HepG2 (cell line): ENCODE measurements around the gene RGS14. TPM values are rescaled to one million over a fixed set of nuclear protein-coding genes. Genes with fewer than 3 reads are reported as not detected.

ENCODE experiments used
- ATAC-seq: fragments of 200-7000 bp; cut with Tn5 transposase; 3 replicates; pipeline ENCODE4 v1.9.1; 2020; ENCODE audit warnings: mild to moderate bottlenecking, moderate library complexity
- BruUV-seq: library from RNA; stranded (reverse); fragments of 400-500 nt; replicated peaks from 2 replicates; lab custom pipeline; 2021; lab: Mats Ljungman, UMichigan
- CTCF ChIA-PET: fragments of 300-600 bp; formaldehyde crosslinking; extraction: SDS; loops from one replicate; lab custom pipeline; 2021; ENCODE audit warnings: low total read pairs, inconsistent platforms, low intra/inter-chr PET ratio; lab: Yijun Ruan, JAX
- POLR2A ChIA-PET: fragments of 350-600 bp; sonication (Branson Sonifier 250); formaldehyde crosslinking; loops from one replicate; lab custom pipeline; 2020; ENCODE audit warnings: antibody characterized with exemption, inconsistent platforms; lab: Yijun Ruan, JAX
- DNase-seq: peaks from one replicate; pipeline ENCODE4 v3.0.0-alpha.2; 2015; ENCODE audit warnings: low spot score
- FAIRE-seq: peaks from 3 replicates; lab custom pipeline; 2011; peaks lifted over from hg19 to GRCh38; lab: Jason Lieb, UNC
- H2AFZ ChIP-seq: one replicate; pipeline ENCODE4 v1.6.1; 2011; ENCODE audit warnings: low read length, inconsistent platforms
- H3K27ac ChIP-seq: fragments of 300-600 bp; 3 replicates; pipeline ENCODE4 v1.8.0; 2011; ENCODE audit warnings: mixed run types, mild to moderate bottlenecking, mixed read lengths, low read length, inconsistent platforms; ENCODE audit not compliant: insufficient read depth; ENCODE audit errors: extremely low read length
- H3K27me3 ChIP-seq, 2 experiments: fragments of 200-600 bp in 1 of 2; 2 replicates in 1 of 2; 3 replicates in 1 of 2; pipeline versions ENCODE4 v1.6.0 to v1.8.0; 2011; ENCODE audit warnings: low read length in 2 of 2, mild to moderate bottlenecking in 2 of 2, moderate library complexity in 2 of 2, inconsistent platforms in 1 of 2; ENCODE audit not compliant: insufficient read depth in 2 of 2, control insufficient read depth in 1 of 2
- H3K36me3 ChIP-seq, 2 experiments: fragments of 200-600 bp in 1 of 2; replicated peaks in 1 of 2; 2 replicates in 1 of 2; 3 replicates in 1 of 2; pipeline versions ENCODE4 v1.5.1 to v1.8.0; 2011; ENCODE audit warnings: low read length in 2 of 2, inconsistent platforms in 1 of 2; ENCODE audit not compliant: insufficient read depth in 2 of 2, control insufficient read depth in 1 of 2
- H3K4me1 ChIP-seq: 2 replicates; pipeline ENCODE4 v1.5.1; 2012; ENCODE audit warnings: low read length, inconsistent platforms; ENCODE audit not compliant: insufficient read depth
- H3K4me2 ChIP-seq: 2 replicates; pipeline ENCODE4 v1.6.0; 2011; ENCODE audit warnings: low read depth, low read length, inconsistent platforms
- H3K4me3 ChIP-seq, 3 experiments: fragments of 200-600 bp in 1 of 3; sonication (generic), shearing (Covaris generic) in 1 of 3; replicated peaks in 1 of 3; 2 replicates each; pipeline ENCODE4 v1.5.1; 2011 to 2016; ENCODE audit warnings: low read length in 3 of 3, inconsistent platforms in 2 of 3, low read depth in 2 of 3, mild to moderate bottlenecking in 2 of 3, control low read depth in 1 of 3, mixed read lengths in 1 of 3; ENCODE audit not compliant: insufficient read depth in 1 of 3
- H3K79me2 ChIP-seq: one replicate; pipeline ENCODE4 v1.6.1; 2011; ENCODE audit warnings: low read length, inconsistent platforms; ENCODE audit not compliant: insufficient read depth
- H3K9ac ChIP-seq: 2 replicates; pipeline ENCODE4 v1.6.0; 2011; ENCODE audit warnings: mild to moderate bottlenecking, low read depth, low read length, inconsistent platforms; ENCODE audit not compliant: insufficient read depth
- H3K9me3 ChIP-seq: 2 replicates; pipeline ENCODE4 v1.5.1; 2012; ENCODE audit warnings: mild to moderate bottlenecking, low read length
- H4K20me1 ChIP-seq: 2 replicates; pipeline ENCODE4 v1.6.0; 2011; ENCODE audit warnings: inconsistent platforms, mild to moderate bottlenecking, low read length, moderate library complexity; ENCODE audit not compliant: insufficient read depth
- GFI1 ChIP-seq: sonication (generic); formaldehyde crosslinking; IDR thresholded peaks from 2 replicates; pipeline ENCODE4 v1.5.0; 2020; ENCODE audit warnings: missing genetic modification reagents, mild to moderate bottlenecking, borderline replicate concordance
- GTF2F1 ChIP-seq: fragments of 150-350 bp; IDR thresholded peaks from 2 replicates; pipeline ENCODE4 v1.6.1; 2014; ENCODE audit warnings: low read length
- JDP2 ChIP-seq: sonication (generic); formaldehyde crosslinking; IDR thresholded peaks from 2 replicates; pipeline ENCODE4 v1.8.1; 2022; ENCODE audit warnings: missing genetic modification reagents, borderline replicate concordance
- MED8 ChIP-seq: sonication (generic); formaldehyde crosslinking; IDR thresholded peaks from 2 replicates; pipeline ENCODE4 v1.8.1; 2023; ENCODE audit warnings: mild to moderate bottlenecking, missing genetic modification reagents; ENCODE audit not compliant: insufficient replicate concordance
- MTA3 ChIP-seq: sonication (generic); formaldehyde crosslinking; IDR thresholded peaks from 2 replicates; pipeline ENCODE4 v1.4.0; 2020; ENCODE audit warnings: missing genetic modification reagents
- NCOA1 ChIP-seq: sonication (generic); formaldehyde crosslinking; IDR thresholded peaks from 2 replicates; pipeline ENCODE4 v1.9.0; 2021; ENCODE audit warnings: missing genetic modification reagents
- NFIB ChIP-seq: sonication (generic); formaldehyde crosslinking; IDR thresholded peaks from 2 replicates; pipeline ENCODE4 v1.9.0; 2021; ENCODE audit warnings: missing genetic modification reagents, mild to moderate bottlenecking, borderline replicate concordance
- RBAK ChIP-seq: sonication (generic); formaldehyde crosslinking; IDR thresholded peaks from 2 replicates; pipeline ENCODE4 v1.5.1; 2020; ENCODE audit warnings: mild to moderate bottlenecking, missing genetic modification reagents
- RXRB ChIP-seq: IDR thresholded peaks from 2 replicates; pipeline ENCODE4 v1.6.1; 2016; ENCODE audit warnings: borderline replicate concordance, missing genetic modification reagents, missing compliant biosample characterization
- SP4 ChIP-seq: sonication (generic); formaldehyde crosslinking; IDR thresholded peaks from 2 replicates; pipeline ENCODE4 v1.8.1; 2023; ENCODE audit warnings: mild to moderate bottlenecking, missing genetic modification reagents
- ZMYM2 ChIP-seq: sonication (generic); formaldehyde crosslinking; IDR thresholded peaks from 2 replicates; pipeline ENCODE4 v1.8.0; 2022; ENCODE audit warnings: mild to moderate bottlenecking, missing genetic modification reagents
- ZNF605 ChIP-seq: sonication (generic); formaldehyde crosslinking; IDR thresholded peaks from 2 replicates; pipeline ENCODE4 v1.8.0; 2022; ENCODE audit warnings: mild to moderate bottlenecking, missing genetic modification reagents
- ZNF644 ChIP-seq: IDR thresholded peaks from 2 replicates; pipeline ENCODE4 v1.6.1; 2016; ENCODE audit warnings: low read depth
- WGBS: methylation state at CpG from one replicate; pipeline ENCODE4 v1.1.6; 2017; ENCODE audit warnings: low lambda C conversion rate; 5-methylcytosine and 5-hydroxymethylcytosine counted together
- in situ Hi-C: cut with HindIII; loops from 2 replicates; pipeline ENCODE4 v1.10.0; 2017; ENCODE audit warnings: low pct_unique_long_range_greater_than_20kb; ENCODE audit not compliant: extremely low pct_ligation_motif_present
- intact Hi-C: fragments of 100-400 bp; cut with micrococcal nuclease; formaldehyde crosslinking; loops from one replicate; pipeline ENCODE4 v1.10.0; 2022; ENCODE audit not compliant: unreplicated experiment
- polyA plus RNA-seq, 8 experiments: library from polyadenylated mRNA; depleted of rRNA in 3 of 8; stranded (reverse) in 7 of 8; unstranded in 1 of 8; fragments of >200 nt; fragmentation: Illumina TruSeq in 4 of 8; extraction: Trizol in 4 of 8; gene quantifications; 2 replicates each; pipeline versions ENCODE4 v1.2.1 to v1.2.3, GENCODE V29; 2011 to 2016; ENCODE audit warnings: low read depth in 4 of 8, missing spikeins in 1 of 8, mixed read lengths in 1 of 8; ENCODE audit not compliant: insufficient read depth in 1 of 8
- total RNA-seq, 5 experiments: library from RNA; depleted of rRNA; stranded (reverse); fragments of >200 nt; fragmentation: Illumina TruSeq; extraction: Trizol; gene quantifications; 2 replicates each; pipeline ENCODE4 v1.2.3, GENCODE V29; 2016; ENCODE audit warnings: low read depth in 1 of 5
- TF ChIP-seq, protein P1 (sequence below): sonication (generic); formaldehyde crosslinking; IDR thresholded peaks from 2 replicates; pipeline ENCODE4 v1.4.0; 2020; ENCODE audit warnings: missing genetic modification reagents, borderline replicate concordance
- TF ChIP-seq, protein P2 (sequence below): IDR thresholded peaks from 2 replicates; pipeline ENCODE4 v1.6.1; 2016
- TF ChIP-seq, protein P3 (sequence below): sonication (generic); formaldehyde crosslinking; IDR thresholded peaks from 2 replicates; pipeline ENCODE4 v1.9.0; 2022; ENCODE audit warnings: missing genetic modification reagents, mild to moderate bottlenecking, borderline replicate concordance
- TF ChIP-seq, protein P4 (sequence below): sonication (generic); formaldehyde crosslinking; IDR thresholded peaks from 2 replicates; pipeline ENCODE4 v1.4.0; 2020; ENCODE audit warnings: mild to moderate bottlenecking, missing genetic modification reagents

RGS14 gene
- total and polyA plus RNA-seq, 2 of the 13 experiments (the other 11 are each of a cell fraction or from before 2014, with no cell fraction given): 11.1 to 17.2 TPM

DNA sequence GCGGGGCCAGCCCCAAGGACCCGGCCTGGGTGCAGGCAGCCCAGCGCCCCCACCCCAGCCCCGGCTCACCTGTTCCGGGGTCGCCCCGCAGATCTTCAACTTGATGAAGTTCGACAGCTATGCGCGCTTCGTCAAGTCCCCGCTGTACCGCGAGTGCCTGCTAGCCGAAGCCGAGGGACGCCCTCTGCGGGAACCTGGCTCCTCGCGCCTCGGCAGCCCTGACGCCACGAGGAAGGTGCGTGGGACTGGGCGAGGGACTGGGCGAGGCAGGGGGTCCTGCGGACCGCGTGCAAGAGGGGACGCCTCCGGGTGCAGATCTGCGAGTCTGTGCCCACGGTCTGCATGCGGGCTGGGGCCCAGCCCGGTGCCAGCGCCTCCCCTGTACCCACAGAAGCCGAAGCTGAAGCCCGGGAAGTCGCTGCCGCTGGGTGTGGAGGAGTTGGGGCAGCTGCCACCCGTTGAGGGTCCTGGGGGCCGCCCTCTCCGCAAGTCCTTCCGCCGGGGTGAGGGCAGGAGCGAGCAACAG lies 9.7 kb downstream of the RGS14 start:
- intact Hi-C loops (loop anchor here (5.0 kb wide), 1 partner anchor 50 kb away; no protein-coding TSS in a partner anchor), in situ Hi-C loops (loop anchor here (25.0 kb wide), 1 partner anchor 830 kb away; the partner anchor contains the start of genes CDHR2 and RNF44)
- ChIA-PET CTCF (no interaction called here), POLR2A (interaction anchor here (0.7 to 7.9 kb wide), 16 partner anchors 8 to 280 kb away, joined by 3 to 239 read pairs (median 6); partner anchors contain the start of genes FGFR4, GRK6, LMAN2 and RGS14)
- 96% methylated on average over 31 of the region's 46 CpGs for WGBS
- Histone ChIP-seq H3K9me3 (no peaks in the 10 kb centered on the region), H3K4me1 (peaks cover 85% of the 10 kb centered on the region), H3K9ac (no peak overlapping the region), H3K27me3 (peaks cover 0 to 2% of the 10 kb centered on the region in 2 experiments; a peak in 1 of 5 replicates), H3K27ac (no peak overlapping the region), H2AFZ (no peak overlapping the region), H3K79me2 (peaks cover 8% of the 10 kb centered on the region), H3K4me2 (no peak overlapping the region), H3K4me3 (peak overlapping the region in 1 of 3 experiments; percentile 75; a peak in 1 of 6 replicates), H4K20me1 (no peaks in the 10 kb centered on the region), H3K36me3 (0 out of 5 replicates have a peak, but pooled peaks cover 0 to 4% of the 10 kb centered on the region in 2 experiments)
- ATAC-seq (no peak), FAIRE-seq (no peak), DNase-seq (no peak)
- no TSS peak for BruUV-seq
- TF ChIP-seq RXRB (CRISPR knock-in tag): no peak
- TF ChIP-seq, protein P1, sequence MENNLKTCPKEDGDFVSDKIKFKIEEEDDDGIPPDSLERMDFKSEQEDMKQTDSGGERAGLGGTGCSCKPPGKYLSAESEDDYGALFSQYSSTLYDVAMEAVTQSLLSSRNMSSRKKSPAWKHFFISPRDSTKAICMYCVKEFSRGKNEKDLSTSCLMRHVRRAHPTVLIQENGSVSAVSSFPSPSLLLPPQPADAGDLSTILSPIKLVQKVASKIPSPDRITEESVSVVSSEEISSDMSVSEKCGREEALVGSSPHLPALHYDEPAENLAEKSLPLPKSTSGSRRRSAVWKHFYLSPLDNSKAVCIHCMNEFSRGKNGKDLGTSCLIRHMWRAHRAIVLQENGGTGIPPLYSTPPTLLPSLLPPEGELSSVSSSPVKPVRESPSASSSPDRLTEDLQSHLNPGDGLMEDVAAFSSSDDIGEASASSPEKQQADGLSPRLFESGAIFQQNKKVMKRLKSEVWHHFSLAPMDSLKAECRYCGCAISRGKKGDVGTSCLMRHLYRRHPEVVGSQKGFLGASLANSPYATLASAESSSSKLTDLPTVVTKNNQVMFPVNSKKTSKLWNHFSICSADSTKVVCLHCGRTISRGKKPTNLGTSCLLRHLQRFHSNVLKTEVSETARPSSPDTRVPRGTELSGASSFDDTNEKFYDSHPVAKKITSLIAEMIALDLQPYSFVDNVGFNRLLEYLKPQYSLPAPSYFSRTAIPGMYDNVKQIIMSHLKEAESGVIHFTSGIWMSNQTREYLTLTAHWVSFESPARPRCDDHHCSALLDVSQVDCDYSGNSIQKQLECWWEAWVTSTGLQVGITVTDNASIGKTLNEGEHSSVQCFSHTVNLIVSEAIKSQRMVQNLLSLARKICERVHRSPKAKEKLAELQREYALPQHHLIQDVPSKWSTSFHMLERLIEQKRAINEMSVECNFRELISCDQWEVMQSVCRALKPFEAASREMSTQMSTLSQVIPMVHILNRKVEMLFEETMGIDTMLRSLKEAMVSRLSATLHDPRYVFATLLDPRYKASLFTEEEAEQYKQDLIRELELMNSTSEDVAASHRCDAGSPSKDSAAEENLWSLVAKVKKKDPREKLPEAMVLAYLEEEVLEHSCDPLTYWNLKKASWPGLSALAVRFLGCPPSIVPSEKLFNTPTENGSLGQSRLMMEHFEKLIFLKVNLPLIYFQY (CRISPR knock-in tag): no peak
- no peak for TF ChIP-seq GTF2F1
- TF ChIP-seq, protein P2, sequence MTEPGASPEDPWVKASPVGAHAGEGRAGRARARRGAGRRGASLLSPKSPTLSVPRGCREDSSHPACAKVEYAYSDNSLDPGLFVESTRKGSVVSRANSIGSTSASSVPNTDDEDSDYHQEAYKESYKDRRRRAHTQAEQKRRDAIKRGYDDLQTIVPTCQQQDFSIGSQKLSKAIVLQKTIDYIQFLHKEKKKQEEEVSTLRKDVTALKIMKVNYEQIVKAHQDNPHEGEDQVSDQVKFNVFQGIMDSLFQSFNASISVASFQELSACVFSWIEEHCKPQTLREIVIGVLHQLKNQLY (CRISPR knock-in tag): no peak
- no peak for TF ChIP-seq JDP2 (CRISPR knock-in tag)
- no peak for TF ChIP-seq ZNF644 (CRISPR knock-in tag)
- peak; percentile 10; the same call in 1 of the 2 replicates for TF ChIP-seq ZNF605
- peak; percentile 29; the same call in 1 of the 2 replicates for TF ChIP-seq GFI1
- TF ChIP-seq MTA3: no peak
- TF ChIP-seq NCOA1: 0 out of 2 replicates have a peak, but pooled peaks have one; percentile 32
- TF ChIP-seq ZMYM2 (CRISPR knock-in tag): 0 out of 2 replicates have a peak, but pooled peaks have one; percentile 10
- peak; percentile 57; the same call in 1 of the 2 replicates for TF ChIP-seq SP4 (CRISPR knock-in tag)
- TF ChIP-seq MED8 (CRISPR knock-in tag): peak; percentile 45
- TF ChIP-seq, protein P3, sequence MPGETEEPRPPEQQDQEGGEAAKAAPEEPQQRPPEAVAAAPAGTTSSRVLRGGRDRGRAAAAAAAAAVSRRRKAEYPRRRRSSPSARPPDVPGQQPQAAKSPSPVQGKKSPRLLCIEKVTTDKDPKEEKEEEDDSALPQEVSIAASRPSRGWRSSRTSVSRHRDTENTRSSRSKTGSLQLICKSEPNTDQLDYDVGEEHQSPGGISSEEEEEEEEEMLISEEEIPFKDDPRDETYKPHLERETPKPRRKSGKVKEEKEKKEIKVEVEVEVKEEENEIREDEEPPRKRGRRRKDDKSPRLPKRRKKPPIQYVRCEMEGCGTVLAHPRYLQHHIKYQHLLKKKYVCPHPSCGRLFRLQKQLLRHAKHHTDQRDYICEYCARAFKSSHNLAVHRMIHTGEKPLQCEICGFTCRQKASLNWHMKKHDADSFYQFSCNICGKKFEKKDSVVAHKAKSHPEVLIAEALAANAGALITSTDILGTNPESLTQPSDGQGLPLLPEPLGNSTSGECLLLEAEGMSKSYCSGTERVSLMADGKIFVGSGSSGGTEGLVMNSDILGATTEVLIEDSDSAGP (CRISPR knock-in tag): 0 out of 2 replicates have a peak, but pooled peaks have one; percentile 30
- no peak for TF ChIP-seq NFIB
- TF ChIP-seq, protein P4, sequence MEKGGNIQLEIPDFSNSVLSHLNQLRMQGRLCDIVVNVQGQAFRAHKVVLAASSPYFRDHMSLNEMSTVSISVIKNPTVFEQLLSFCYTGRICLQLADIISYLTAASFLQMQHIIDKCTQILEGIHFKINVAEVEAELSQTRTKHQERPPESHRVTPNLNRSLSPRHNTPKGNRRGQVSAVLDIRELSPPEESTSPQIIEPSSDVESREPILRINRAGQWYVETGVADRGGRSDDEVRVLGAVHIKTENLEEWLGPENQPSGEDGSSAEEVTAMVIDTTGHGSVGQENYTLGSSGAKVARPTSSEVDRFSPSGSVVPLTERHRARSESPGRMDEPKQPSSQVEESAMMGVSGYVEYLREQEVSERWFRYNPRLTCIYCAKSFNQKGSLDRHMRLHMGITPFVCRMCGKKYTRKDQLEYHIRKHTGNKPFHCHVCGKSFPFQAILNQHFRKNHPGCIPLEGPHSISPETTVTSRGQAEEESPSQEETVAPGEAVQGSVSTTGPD (CRISPR knock-in tag): no peak
- TF ChIP-seq RBAK: no peak
